Measurements from ENCODE around the gene ITGAE. TPM values are rescaled to one million over a fixed set of nuclear protein-coding genes. Genes with fewer than 3 reads are reported as not detected.

Gene ITGAE
- total RNA-seq, 1 donor: 23.1 TPM

DNA sequence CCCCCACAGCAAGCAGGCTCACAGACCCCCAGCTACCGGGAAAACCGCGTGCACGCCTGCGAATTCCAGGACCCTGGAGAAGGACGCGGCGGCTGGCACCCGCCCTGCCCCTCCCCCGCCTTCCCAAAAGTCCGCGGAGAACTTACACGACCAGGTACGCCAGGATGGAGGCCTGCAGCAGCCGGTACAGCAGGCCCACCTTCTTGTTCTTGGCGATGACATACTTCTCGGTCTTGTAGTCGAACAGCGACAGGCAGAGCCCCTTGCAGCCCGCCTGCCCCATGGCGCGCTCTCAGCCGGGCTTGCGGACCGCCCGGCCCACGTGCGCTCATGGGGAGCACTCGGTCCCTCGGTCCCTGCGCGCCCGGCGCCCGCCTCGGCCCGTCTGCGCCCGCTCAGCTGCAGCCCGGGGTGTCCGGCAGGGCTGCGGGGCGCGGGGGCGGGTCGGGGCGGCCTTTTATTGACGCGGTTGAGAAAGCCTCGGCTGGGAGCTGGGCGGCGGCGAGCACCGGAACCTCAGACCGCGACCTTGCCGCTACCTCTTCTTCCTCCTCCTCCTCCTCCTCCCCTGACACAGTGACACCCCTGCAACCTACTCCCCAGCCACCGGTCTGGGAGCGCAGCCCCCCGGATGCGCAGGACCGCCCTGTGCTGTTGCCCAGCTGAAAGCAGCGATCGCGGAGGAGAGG is 105.1 kb downstream of the ITGAE start, which contains the start of gene P2RX5:
Gene P2RX5 (minus strand): TSS at position 433 of the 689 bp plus-strand sequence. CDS start 150 bp downstream, at position 283.
- Histone ChIP-seq H3K9me3 (ENCODE audit: low read depth, low read length) (no peaks in the 10 kb centered on the region), H3K4me3 (ENCODE audit: low read length) (peak within 1 kb of the TSS; percentile 55), H3K27me3 (ENCODE audit: insufficient read depth, low read length) (no peaks in the 10 kb centered on the region), H3K4me1 (ENCODE audit: insufficient read depth, low read length) (peaks cover 44% of the 10 kb centered on the region)

GRCh38 chr17:3695129-3695722 is 105.8 kb downstream of the ITGAE start:
- Histone ChIP-seq H3K4me1 (ENCODE audit: insufficient read depth, low read length) (peaks cover 50% of the 10 kb centered on the region), H3K9me3 (ENCODE audit: low read depth, low read length) (no peaks in the 10 kb centered on the region), H3K27me3 (ENCODE audit: insufficient read depth, low read length) (no peaks in the 10 kb centered on the region), H3K4me3 (ENCODE audit: low read length) (peak overlapping the region; percentile 55)

DNA sequence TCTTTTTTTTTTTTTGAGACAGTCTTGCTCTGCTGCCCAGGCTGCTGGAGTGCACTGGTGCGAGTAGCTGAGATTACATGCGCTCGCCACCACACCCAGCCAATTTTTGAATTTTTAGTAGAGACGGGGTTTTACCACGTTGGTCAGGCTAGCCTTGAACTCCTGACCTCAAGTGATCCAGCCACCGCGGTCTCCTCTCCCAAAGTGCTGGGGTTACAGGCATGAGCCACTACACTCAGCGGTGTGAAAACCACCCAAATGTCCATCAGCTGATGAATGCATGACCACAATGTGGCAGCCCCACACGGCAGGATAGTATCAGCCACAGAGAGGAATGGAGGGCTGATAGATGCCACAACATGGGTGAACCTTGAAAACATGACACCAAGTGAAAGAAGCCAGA is 107.2 kb downstream of the ITGAE start:
- Histone ChIP-seq H3K4me3 (ENCODE audit: low read length) (peak overlapping the region; percentile 55), H3K27me3 (ENCODE audit: insufficient read depth, low read length) (no peaks in the 10 kb centered on the region), H3K9me3 (ENCODE audit: low read depth, low read length) (no peaks in the 10 kb centered on the region), H3K4me1 (ENCODE audit: insufficient read depth, low read length) (peaks cover 59% of the 10 kb centered on the region)

GRCh38 chr17:3693141-3693540 is 107.8 kb downstream of the ITGAE start:
- no peak overlapping the region for H3K4me3 ChIP-seq (ENCODE audit: low read length)
- H3K27me3 ChIP-seq (ENCODE audit: insufficient read depth, low read length): no peaks in the 10 kb centered on the region
- peaks cover 66% of the 10 kb centered on the region for H3K4me1 ChIP-seq (ENCODE audit: insufficient read depth, low read length)
- H3K9me3 ChIP-seq (ENCODE audit: low read depth, low read length): no peaks in the 10 kb centered on the region

DNA sequence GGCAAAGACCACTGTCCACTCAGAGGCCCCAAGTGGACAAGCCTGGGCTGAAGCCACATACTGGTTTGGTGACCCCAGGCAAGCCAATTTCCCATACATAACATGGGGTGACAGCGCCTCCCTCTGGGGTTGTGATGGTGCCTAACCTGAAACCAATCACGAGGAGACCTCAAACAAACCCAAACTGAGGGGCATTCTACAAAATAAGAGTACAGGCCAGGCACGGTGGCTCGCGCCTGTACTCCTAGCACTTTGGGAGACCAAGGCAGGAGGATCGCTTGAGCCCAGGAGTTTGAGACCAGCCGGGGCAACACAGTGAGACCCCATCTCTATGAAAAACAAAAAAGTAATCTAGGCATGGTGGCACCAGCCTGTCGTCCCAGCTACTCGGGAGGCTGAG is 108.6 kb downstream of the ITGAE start:
- H3K27me3 ChIP-seq (ENCODE audit: insufficient read depth, low read length): no peaks in the 10 kb centered on the region
- no peaks in the 10 kb centered on the region for H3K9me3 ChIP-seq (ENCODE audit: low read depth, low read length)
- no peak overlapping the region for H3K4me3 ChIP-seq (ENCODE audit: low read length)
- H3K4me1 ChIP-seq (ENCODE audit: insufficient read depth, low read length): peaks cover 67% of the 10 kb centered on the region

GRCh38 chr17:3691617-3692067 is 109.3 kb downstream of the ITGAE start:
- no peaks in the 10 kb centered on the region for H3K27me3 ChIP-seq (ENCODE audit: insufficient read depth, low read length)

GRCh38 chr17:3690094-3690715 is 110.8 kb downstream of the ITGAE start:
- H3K27me3 ChIP-seq (ENCODE audit: insufficient read depth, low read length): no peaks in the 10 kb centered on the region
- H3K4me3 ChIP-seq (ENCODE audit: low read length): no peak overlapping the region
- peaks cover 54% of the 10 kb centered on the region for H3K4me1 ChIP-seq (ENCODE audit: insufficient read depth, low read length)
- H3K9me3 ChIP-seq (ENCODE audit: low read depth, low read length): no peaks in the 10 kb centered on the region

More at GRCh38 chr17:3691617-3692067, 109.3 kb downstream of the ITGAE start:
- H3K4me1 ChIP-seq (ENCODE audit: insufficient read depth, low read length): peaks cover 65% of the 10 kb centered on the region
- H3K4me3 ChIP-seq (ENCODE audit: low read length): no peak overlapping the region
- no peaks in the 10 kb centered on the region for H3K9me3 ChIP-seq (ENCODE audit: low read depth, low read length)

DNA sequence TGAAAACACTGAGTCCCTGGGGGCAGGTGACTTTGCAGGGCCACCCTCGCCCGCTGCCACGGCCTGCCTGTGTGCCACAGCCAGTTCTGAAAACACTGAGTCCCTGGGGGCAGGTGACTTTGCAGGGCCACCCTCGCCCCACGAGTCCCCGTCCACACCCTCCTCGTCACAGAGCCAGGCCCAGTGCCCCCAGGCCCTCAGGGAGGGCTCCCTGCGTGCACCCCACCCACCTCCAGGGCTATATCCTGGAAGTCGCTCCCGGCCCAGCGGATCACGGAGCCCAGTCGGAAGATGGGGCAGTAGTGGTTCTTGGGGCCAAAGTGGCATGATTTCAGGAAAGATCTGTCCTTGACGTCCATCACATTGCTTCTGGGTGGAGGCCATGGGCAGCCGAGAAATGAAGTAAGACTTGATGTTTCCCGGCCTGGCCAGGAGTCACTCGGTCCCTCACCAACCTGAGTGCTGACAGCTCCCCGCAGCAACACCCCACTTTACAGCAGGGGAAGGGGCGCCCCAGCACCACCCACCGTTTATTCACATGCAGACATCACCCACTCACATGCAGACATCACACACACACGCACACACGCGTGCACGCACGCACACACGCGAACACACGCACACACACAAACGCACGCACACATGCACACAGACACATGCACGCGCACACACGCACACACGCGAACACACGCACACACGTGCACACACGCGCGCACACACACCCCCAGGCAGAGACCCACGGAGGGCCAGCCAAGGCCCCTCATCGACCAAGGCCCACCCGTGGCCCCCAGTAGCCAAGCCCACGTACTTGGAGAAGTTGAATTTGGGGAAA is 111.5 kb downstream of the ITGAE start:
- no peaks in the 10 kb centered on the region for H3K27me3 ChIP-seq (ENCODE audit: insufficient read depth, low read length)
- H3K4me3 ChIP-seq (ENCODE audit: low read length): no peak overlapping the region
- H3K9me3 ChIP-seq (ENCODE audit: low read depth, low read length): no peaks in the 10 kb centered on the region
- peaks cover 47% of the 10 kb centered on the region for H3K4me1 ChIP-seq (ENCODE audit: insufficient read depth, low read length)

DNA sequence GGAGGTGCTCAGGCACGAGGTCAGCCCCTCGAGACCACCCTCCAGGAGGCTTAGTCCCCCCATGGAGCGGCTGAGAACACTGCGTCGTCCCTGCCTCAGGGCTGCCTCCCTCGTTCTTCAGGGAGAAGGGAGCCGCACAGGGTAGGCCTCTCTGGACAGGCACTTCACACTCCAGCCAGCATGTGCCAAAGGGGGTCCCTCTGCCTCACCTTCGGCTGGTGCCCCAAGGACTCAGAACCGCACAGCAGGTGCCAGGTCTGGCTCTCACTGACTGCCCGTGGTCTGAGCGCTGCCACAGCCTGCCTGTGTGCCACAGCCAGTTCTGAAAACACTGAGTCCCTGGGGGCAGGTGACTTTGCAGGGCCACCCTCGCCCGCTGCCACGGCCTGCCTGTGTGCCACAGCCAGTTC is 112.1 kb downstream of the ITGAE start:
- Histone ChIP-seq H3K4me1 (ENCODE audit: insufficient read depth, low read length) (peaks cover 41% of the 10 kb centered on the region), H3K9me3 (ENCODE audit: low read depth, low read length) (no peaks in the 10 kb centered on the region), H3K4me3 (ENCODE audit: low read length) (no peak overlapping the region), H3K27me3 (ENCODE audit: insufficient read depth, low read length) (no peaks in the 10 kb centered on the region)

- H3K4me1 ChIP-seq (ENCODE audit: insufficient read depth, low read length): peaks cover 40% of the 10 kb centered on the region
- no peaks in the 10 kb centered on the region for H3K9me3 ChIP-seq (ENCODE audit: low read depth, low read length)
- H3K27me3 ChIP-seq (ENCODE audit: insufficient read depth, low read length): no peaks in the 10 kb centered on the region
- no peak overlapping the region for H3K4me3 ChIP-seq (ENCODE audit: low read length)
Observed at GRCh38 chr17:3688027-3688553, 112.9 kb downstream of the ITGAE start.

GRCh38 chr17:3685174-3685573 is 115.8 kb downstream of the ITGAE start:
- H3K4me1 ChIP-seq (ENCODE audit: insufficient read depth, low read length): peaks cover 23% of the 10 kb centered on the region
- no peak overlapping the region for H3K4me3 ChIP-seq (ENCODE audit: low read length)
- no peaks in the 10 kb centered on the region for H3K9me3 ChIP-seq (ENCODE audit: low read depth, low read length)
- H3K27me3 ChIP-seq (ENCODE audit: insufficient read depth, low read length): no peaks in the 10 kb centered on the region

GRCh38 chr17:3683054-3683511 is 117.9 kb downstream of the ITGAE start:
- H3K4me3 ChIP-seq (ENCODE audit: low read length): no peak overlapping the region

GRCh38 chr17:3682033-3682432 is 119.0 kb downstream of the ITGAE start:
- H3K9me3 ChIP-seq (ENCODE audit: low read depth, low read length): no peaks in the 10 kb centered on the region
- no peaks in the 10 kb centered on the region for H3K27me3 ChIP-seq (ENCODE audit: insufficient read depth, low read length)
- peaks cover 14% of the 10 kb centered on the region for H3K4me1 ChIP-seq (ENCODE audit: insufficient read depth, low read length)
- H3K4me3 ChIP-seq (ENCODE audit: low read length): no peak overlapping the region

More at GRCh38 chr17:3683054-3683511, 117.9 kb downstream of the ITGAE start:
- Histone ChIP-seq H3K27me3 (ENCODE audit: insufficient read depth, low read length) (no peaks in the 10 kb centered on the region), H3K4me1 (ENCODE audit: insufficient read depth, low read length) (peaks cover 15% of the 10 kb centered on the region), H3K9me3 (ENCODE audit: low read depth, low read length) (no peaks in the 10 kb centered on the region)

DNA sequence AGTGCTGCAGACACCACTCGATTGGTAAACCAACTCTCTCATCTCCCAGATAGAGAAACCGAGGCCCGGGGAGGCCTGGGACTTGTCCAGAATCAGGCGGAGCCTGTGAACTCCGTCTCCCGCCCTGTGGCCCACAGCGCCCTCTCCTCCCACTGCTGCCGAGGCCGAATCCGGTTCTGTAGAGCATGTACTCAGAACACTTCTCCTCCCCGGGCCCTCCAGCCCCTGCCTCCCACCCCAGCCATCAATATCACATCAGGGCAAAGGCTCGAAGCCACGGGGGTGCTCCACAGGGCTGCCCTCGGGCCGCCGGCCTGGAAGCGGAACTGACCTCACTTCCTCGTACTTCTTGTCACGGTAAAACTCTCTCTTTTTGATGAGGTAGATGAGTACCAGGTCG is 119.4 kb downstream of the ITGAE start:
- Histone ChIP-seq H3K9me3 (ENCODE audit: low read depth, low read length) (no peaks in the 10 kb centered on the region), H3K4me3 (ENCODE audit: low read length) (no peak overlapping the region), H3K4me1 (ENCODE audit: insufficient read depth, low read length) (peaks cover 14% of the 10 kb centered on the region), H3K27me3 (ENCODE audit: insufficient read depth, low read length) (no peaks in the 10 kb centered on the region)
